Stimulated activated effector memory CD8-positive, alpha-beta T cell treated with anti-CD3 and anti-CD28 coated beads, Interleukin-12 subunit alpha, Interleukin-12 subunit beta, amount 100 ng/mL, for 72 hours (primary cell): Measurements from ENCODE around the gene CHST2.
A peak's percentile ranks its signal among the peaks of the same experiment; 100 is the strongest.
"Not testable (repeated sequence)": the region's sequence is repeated elsewhere in the genome, so short reads cannot be mapped to it uniquely, and the experiment has no call there.

Source experiments
- ATAC-seq: fragments of 150-1000 bp; cut with Tn5 transposase; 2 replicates; pipeline ENCODE4 v1.10.0; 2021
- DNase-seq, 2 donors: peaks; one replicate each; pipeline ENCODE4 v3.0.0; 2021 to 2022; ENCODE audit warnings: low spot score in 2 of 2
- H3K27ac Mint-ChIP-seq: one replicate; pipeline ENCODE4 v1.8.0; 2022; ENCODE audit warnings: mild to moderate bottlenecking, mixed read lengths
- H3K36me3 Mint-ChIP-seq: one replicate; pipeline ENCODE4 v1.8.0; 2022; ENCODE audit warnings: mild to moderate bottlenecking, mixed read lengths
- H3K4me1 Mint-ChIP-seq: one replicate; pipeline ENCODE4 v1.8.0; 2022; ENCODE audit warnings: mixed read lengths
- H3K4me3 Mint-ChIP-seq: one replicate; pipeline ENCODE4 v1.8.0; 2022; ENCODE audit warnings: mild to moderate bottlenecking, mixed read lengths
- H3K9me3 Mint-ChIP-seq: one replicate; pipeline ENCODE4 v1.8.0; 2022; ENCODE audit warnings: mixed read lengths

CHST2 gene, protein sequence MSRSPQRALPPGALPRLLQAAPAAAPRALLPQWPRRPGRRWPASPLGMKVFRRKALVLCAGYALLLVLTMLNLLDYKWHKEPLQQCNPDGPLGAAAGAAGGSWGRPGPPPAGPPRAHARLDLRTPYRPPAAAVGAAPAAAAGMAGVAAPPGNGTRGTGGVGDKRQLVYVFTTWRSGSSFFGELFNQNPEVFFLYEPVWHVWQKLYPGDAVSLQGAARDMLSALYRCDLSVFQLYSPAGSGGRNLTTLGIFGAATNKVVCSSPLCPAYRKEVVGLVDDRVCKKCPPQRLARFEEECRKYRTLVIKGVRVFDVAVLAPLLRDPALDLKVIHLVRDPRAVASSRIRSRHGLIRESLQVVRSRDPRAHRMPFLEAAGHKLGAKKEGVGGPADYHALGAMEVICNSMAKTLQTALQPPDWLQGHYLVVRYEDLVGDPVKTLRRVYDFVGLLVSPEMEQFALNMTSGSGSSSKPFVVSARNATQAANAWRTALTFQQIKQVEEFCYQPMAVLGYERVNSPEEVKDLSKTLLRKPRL

DNA sequence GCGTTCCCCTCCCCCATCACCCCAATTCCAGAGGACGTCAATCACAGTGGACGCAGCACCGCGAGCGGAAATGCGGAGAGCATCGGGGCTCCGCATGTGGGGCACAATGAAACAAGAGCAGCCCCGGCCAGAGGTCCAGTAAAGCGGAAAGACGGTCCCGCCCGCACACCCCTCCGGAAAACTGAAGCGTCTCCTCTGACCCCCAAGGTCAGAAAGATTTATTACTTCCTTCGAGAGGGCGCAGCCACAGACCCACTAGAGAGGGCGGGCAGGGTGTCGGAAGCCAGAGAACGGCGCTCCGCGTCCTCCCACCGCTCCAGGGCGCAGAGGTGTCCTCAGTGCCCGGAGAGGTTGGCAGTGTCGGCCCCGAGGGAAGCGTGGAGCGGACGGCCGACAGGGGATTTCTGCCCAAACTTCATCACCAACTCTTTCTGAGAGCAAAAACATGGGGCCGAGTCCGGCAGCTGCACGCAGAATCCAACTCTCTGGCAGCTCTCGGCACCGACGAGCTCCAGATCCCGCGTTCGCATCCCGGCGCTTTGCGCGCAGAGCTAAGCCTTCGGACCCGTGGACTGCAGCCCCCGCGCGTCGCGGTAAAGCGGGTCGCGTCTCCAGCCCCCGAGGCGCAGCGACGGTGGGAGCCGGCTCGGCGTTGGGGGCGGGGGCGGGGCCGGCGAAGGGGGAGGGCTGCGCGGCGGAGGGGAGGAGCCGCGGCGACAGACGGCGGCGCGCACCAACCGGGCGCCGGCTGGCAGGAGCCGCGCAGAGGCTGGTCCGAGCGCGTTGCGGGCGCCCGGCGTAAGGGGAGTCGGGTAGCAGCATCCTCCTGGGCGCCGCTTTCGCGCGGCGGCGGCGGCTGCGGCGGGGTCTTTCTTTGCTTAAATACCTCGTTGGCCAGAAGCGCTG is at the start of gene CHST2:
TSS of gene CHST2 (plus strand) at position 763 of the 906 bp plus-strand sequence. CDS start 1,046 bp downstream, outside the sequence.
- DNase-seq (peak; percentile 52 to 80), ATAC-seq (peak; percentile 92)
- Mint-ChIP-seq H3K36me3 (no peaks in the 10 kb centered on the region), H3K4me1 (peaks cover 5% of the 10 kb centered on the region), H3K9me3 (no peaks in the 10 kb centered on the region), H3K4me3 (peak within 1 kb of the TSS; percentile 85), H3K27ac (no peak within 1 kb of the TSS)

DNA sequence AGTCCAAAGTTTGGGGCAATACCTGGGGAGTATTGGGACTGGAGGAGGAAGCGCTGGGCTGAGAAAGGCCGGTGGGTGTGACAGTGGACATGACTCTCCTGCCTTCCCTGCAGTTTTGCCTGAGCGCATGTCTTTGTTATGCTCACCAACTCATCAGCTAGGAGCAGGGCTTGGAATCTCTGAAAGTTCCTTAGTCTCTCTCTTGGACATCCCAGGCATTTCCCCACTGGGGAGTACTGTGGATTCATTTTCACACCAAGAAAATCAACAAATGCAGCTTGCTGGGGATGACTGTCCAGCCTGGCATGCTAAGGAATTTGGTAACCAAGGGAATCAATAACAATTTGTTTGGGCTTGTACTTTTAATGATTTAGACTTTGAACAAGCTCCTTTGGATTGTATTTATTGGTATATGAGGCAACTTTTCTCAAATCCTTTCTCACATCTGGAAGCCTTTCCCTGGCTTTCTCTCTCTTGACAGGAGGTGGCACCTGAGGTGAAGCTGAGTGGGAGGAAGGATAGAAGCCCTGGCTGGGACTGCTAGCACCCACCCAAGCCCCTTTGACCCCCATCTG is 48.5 kb upstream of the CHST2 start:
- DNase-seq (no peak), ATAC-seq (no peak)
- no peaks in the 10 kb centered on the region for H3K9me3 Mint-ChIP-seq
- H3K27ac Mint-ChIP-seq = no peak overlapping the region
- H3K4me3 Mint-ChIP-seq = no peak overlapping the region
- H3K4me1 Mint-ChIP-seq = no peaks in the 10 kb centered on the region
- no peaks in the 10 kb centered on the region for H3K36me3 Mint-ChIP-seq

DNA sequence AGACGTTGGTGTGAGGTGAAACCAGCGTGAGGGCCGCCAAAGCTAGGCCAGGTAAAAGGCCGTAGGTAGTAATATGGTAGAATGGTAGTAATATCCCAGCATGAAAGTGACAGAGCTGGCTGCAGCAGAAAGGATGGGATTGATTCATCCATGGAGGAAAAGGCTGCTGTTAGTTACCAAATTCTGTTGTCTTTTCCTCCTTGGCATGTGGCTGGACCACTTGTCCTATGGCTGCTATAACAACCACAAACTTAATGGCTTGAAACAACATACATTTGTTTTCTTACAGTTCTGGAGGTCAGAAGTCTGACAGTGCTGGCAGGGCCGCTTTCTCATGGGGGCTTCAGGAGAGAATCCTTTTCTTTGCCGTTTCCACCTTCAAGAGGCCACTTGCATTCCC is 47.8 kb upstream of the CHST2 start:
- H3K4me1 Mint-ChIP-seq = no peaks in the 10 kb centered on the region
- ATAC-seq (no peak), DNase-seq (no peak)
- no peak overlapping the region for H3K4me3 Mint-ChIP-seq
- no peak overlapping the region for H3K27ac Mint-ChIP-seq
- H3K9me3 Mint-ChIP-seq = no peaks in the 10 kb centered on the region
- no peaks in the 10 kb centered on the region for H3K36me3 Mint-ChIP-seq

DNA sequence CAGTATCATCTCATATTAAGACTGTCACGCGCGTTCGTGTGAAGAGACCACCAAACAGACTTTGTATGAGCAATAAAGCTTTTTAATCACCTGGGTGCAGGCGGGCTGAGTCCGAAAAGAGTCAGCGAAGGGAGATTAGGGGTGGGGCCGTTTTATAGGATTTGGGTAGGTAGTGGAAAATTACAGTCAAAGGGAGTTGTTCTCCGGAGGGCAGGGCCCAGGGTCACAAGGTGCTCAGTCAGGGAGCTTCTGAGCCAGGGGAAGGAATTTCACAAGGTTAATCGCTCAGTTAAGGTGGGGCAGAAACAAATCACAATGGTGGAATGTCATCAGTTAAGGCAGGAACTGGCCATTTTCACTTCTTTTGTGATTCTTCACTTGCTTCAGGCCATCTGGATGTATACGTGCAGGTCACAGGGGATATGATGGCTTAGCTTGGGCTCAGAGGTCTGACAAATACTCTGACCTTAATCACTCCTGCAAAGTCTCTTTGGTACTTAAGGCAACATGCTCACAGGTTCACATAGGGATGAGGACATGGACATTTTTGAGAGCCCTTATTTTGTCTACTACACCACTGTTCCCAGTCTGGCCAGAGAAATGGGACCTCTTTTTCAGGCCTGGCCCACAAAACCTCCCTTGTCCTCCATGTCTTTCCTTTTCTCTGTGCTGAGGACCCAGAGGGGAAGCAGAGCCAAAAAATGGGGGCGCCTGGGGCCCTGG is 47.1 kb upstream of the CHST2 start:
- DNase-seq, ATAC-seq, H3K27ac Mint-ChIP-seq, H3K4me1 Mint-ChIP-seq, H3K36me3 Mint-ChIP-seq, H3K4me3 Mint-ChIP-seq, H3K9me3 Mint-ChIP-seq: not testable (repeated sequence)

DNA sequence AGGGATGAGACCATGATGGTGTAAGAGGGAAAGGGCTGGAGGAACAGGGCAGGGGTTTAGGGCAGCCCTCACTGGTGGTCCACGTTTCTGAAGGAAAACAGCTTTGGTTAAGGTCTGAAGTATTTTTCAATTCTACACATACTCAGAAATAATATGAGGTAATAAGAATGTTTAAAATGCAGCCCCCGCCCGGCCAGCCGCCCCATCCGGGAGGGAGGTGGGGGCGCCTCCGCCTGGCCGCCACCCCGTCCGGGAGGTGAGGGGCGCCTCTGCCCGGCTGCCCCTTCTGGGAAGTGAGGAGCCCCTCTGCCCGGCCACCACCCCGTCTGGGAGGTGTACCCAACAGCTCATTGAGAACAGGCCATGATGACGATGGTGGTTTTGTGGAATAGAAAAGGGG is 46.0 kb upstream of the CHST2 start:
- DNase-seq, H3K4me1 Mint-ChIP-seq, H3K27ac Mint-ChIP-seq, H3K36me3 Mint-ChIP-seq, H3K4me3 Mint-ChIP-seq, H3K9me3 Mint-ChIP-seq, ATAC-seq: not testable (repeated sequence)

DNA sequence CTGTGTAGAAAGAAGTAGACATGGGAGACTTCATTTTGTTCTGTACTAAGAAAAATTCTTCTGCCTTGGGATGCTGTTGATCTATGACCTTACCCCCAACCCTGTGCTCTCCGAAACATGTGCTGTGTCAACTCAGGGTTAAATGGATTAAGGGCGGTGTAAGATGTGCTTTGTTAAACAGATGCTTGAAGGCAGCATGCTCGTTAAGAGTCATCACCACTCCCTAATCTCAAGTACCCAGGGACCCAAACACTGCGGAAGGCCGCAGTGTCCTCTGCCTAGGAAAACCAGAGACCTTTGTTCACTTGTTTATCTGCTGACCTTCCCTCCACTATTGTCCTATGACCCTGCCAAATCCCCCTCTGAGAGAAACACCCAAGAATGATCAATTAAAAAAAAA is 45.6 kb upstream of the CHST2 start:
- not testable (repeated sequence) for H3K27ac Mint-ChIP-seq, H3K9me3 Mint-ChIP-seq, H3K4me3 Mint-ChIP-seq, H3K4me1 Mint-ChIP-seq, ATAC-seq, H3K36me3 Mint-ChIP-seq, DNase-seq

DNA sequence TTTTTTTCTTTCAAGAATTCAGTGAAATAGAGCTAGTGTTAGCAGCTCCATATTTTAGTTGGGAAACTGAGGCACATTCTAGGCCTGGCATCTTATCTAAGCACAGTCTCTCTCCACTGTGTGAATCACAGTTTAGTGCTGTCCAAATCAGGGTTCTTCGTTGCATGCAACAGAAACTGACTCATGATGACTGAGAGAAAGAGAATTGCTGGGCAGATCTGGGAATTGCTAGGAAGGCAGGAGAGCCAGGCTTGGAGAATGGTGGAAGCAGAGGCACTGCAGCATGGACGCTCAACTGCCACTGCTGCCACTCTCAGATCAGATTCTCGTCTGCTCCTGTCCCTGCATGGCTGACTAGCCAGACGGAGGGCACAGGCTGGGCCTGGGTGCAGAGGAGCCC is 40.7 kb upstream of the CHST2 start:
- Mint-ChIP-seq H3K9me3 (no peaks in the 10 kb centered on the region), H3K27ac (no peak overlapping the region), H3K4me3 (no peak overlapping the region), H3K4me1 (peaks cover 20% of the 10 kb centered on the region), H3K36me3 (no peaks in the 10 kb centered on the region)
- DNase-seq (no peak), ATAC-seq (no peak)

DNA sequence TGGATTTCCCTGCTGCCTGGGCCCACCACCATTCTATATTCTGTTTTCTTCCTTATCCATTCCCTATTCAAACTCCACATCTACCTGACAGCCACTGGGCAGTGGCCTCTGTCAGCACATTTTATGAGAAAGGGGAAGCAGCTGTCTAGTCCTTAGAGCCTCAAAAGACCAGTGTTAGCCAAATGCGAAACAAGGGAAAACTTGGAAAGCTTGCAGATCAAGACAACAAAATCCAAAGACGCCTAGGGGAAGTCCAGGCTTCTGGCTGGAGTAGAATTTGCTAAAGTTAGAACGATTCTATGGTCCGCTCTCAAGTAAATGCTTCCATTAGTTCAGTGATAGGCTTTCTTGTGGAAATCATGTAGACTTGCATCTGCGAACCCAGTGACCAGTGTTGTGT is 39.4 kb upstream of the CHST2 start:
- H3K9me3 Mint-ChIP-seq = no peaks in the 10 kb centered on the region
- ATAC-seq = no peak

DNA sequence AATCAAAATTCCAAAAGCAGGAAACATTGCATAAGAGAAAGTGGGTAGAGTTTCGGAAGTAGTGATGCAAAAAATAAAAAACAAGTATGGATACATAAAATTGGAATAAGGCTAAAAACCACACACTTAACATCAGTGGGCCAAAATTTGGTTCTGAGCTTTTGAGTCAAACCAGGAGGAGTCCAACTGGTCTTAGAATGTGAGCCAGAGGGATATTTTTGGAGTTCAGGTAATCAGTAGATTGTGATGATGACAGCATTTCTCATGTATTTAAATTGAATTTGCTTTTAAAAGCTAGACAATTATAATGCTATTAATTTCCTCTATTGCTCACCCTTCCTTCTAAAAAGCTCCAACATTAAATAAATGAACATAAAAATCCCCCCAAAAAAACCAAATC is 38.2 kb upstream of the CHST2 start:
- Mint-ChIP-seq H3K4me1 (peaks cover 28% of the 10 kb centered on the region), H3K4me3 (peak overlapping the region; percentile 61)

More for the DNA sequence above, 39.4 kb upstream of the CHST2 start:
- DNase-seq = no peak
- no peak overlapping the region for H3K27ac Mint-ChIP-seq
- H3K36me3 Mint-ChIP-seq = no peaks in the 10 kb centered on the region
- no peak overlapping the region for H3K4me3 Mint-ChIP-seq
- H3K4me1 Mint-ChIP-seq = peaks cover 28% of the 10 kb centered on the region

DNA sequence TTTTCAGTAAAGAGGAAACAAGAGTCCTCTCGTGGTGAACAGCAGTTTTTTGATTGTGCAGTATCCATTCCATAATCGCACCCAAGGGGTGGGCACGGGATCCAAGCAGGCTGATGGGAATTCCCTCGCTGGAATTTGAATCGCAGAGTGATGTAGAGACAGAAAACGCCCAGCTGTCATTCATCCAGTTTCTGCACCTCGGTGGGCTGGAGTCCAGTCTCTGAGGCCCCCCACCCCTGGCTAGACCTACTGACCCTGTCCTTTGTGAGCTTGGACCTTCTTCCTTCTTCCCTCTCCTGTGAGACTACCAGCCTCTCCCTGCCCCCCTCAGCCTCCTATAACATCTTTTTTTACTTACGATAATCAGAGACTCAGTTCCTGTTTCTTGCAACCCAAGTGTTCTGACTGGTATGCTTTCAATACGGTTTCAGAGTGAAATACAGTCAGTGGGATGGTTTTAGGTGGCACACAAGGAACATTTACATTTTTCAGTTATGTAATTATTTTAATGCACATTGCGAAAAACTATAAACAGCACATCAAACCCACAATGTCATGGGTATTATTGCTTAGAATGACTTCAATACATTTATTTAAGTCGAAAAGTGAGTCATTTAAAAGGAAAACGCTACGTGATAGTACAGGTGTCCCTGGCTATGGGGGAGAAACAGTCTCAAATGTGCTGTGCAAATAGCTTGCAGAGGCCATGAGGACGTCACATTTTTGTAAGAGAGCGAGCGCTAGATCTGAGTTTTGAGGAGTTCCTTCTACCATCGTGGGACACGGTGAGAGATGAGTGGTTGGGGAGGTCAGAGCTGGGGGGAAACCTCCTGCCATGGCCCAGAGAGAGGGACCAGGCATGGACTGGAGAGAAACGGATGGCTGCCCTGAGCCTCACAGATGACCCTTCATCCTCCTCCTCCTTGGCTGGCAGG is 37.5 kb upstream of the CHST2 start:
- ATAC-seq (peak; percentile 91), DNase-seq (no peak)
- no peaks in the 10 kb centered on the region for H3K36me3 Mint-ChIP-seq
- H3K27ac Mint-ChIP-seq = peak overlapping the region; percentile 65
- H3K4me1 Mint-ChIP-seq = peaks cover 28% of the 10 kb centered on the region
- peak overlapping the region; percentile 61 for H3K4me3 Mint-ChIP-seq
- no peaks in the 10 kb centered on the region for H3K9me3 Mint-ChIP-seq

More for the DNA sequence above, 38.2 kb upstream of the CHST2 start:
- Mint-ChIP-seq H3K9me3 (no peaks in the 10 kb centered on the region), H3K27ac (peak overlapping the region; percentile 65), H3K36me3 (no peaks in the 10 kb centered on the region)
- ATAC-seq = no peak
- DNase-seq = no peak

DNA sequence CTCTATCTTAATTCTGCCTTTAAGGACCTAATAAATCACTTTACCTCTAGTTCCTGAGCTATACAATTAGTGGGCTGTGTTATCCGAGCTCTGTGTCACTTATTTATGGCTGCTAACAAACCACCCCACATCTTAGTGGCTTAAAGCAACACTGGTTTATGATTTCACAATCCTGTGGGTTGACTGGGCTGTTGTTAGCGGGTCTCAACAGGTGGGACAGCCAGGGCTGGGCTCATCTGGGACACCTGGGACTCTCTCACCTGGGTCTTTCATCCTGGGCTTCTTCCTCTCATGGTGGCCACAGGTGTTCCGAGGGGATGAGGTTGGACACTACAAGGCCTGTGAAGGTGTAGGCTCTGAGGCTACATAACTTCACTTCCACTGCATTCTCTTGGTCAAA is 35.8 kb upstream of the CHST2 start:
- DNase-seq (no peak), ATAC-seq (no peak)
- Mint-ChIP-seq H3K4me3 (peak overlapping the region; percentile 61), H3K27ac (no peak overlapping the region), H3K4me1 (peaks cover 28% of the 10 kb centered on the region), H3K9me3 (no peaks in the 10 kb centered on the region), H3K36me3 (no peaks in the 10 kb centered on the region)

DNA sequence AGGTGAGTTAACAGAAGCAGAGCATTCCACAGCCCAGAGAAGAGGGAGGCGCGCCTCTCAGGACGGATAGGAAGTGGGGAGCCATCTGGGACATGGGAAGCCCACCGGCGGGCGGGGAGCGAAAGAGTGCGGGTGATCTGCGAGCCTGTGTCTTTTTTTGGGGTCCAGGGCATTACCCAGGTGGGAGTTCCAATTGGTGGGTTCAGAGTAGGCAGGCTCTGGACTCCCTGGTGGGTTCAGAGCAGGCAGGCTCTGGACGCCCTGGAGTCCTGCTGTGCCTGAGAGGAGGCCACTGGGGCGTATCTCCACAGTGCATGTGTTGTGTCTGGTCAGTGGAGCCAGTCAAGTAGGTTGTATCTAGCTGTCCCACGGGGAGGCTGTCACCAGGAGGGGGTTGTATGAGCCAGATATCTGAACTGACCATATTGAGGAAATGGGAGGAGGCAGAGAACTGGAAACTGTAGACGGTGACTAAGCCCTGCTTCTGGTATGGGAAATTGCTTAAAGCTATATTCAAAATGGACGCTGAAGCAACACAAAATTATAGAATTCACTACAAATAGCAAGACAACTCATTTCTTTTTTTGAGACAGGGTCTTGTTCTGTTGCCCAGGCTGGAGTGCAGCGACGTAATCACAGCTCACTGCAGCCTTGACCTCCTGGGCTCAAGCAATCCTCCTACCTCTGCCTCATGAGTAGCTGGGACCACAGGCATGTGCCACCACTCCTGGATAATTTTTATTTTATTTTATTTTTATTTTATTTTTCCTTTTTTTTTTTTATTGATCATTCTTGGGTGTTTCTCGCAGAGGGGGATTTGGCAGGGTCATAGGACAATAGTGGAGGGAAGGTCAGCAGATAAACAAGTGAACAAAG is 34.5 kb upstream of the CHST2 start:
- ATAC-seq = peak; percentile 19
- peak overlapping the region; percentile 4 for H3K4me3 Mint-ChIP-seq
- DNase-seq = no peak
- H3K36me3 Mint-ChIP-seq = no peaks in the 10 kb centered on the region
- H3K27ac Mint-ChIP-seq = no peak overlapping the region
- no peaks in the 10 kb centered on the region for H3K9me3 Mint-ChIP-seq
- peaks cover 28% of the 10 kb centered on the region for H3K4me1 Mint-ChIP-seq

DNA sequence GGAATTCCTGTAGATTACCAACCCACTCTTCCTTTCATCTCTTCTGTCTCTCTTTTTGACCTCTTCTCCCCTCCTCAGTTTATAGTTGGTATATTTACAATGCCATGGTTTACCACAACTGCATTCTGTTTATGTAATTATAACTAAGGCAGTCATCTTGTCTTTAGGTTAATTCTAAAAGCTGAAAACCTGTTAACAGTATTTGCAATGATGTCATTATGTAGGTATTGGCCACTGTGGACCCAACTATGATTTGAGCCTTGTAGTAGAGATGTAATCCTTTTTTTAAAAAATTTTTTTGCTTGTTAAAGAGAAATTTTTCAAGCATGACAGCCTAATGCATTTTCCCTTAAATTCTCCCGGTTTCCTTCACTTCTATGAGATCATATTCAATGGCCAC is 30.7 kb upstream of the CHST2 start:
- Mint-ChIP-seq H3K27ac (no peak overlapping the region), H3K9me3 (no peaks in the 10 kb centered on the region), H3K36me3 (no peaks in the 10 kb centered on the region), H3K4me1 (peaks cover 9% of the 10 kb centered on the region), H3K4me3 (no peak overlapping the region)
- ATAC-seq (no peak), DNase-seq (no peak)
